GM19372 (cell line): ENCODE data around the gene VPS37C.
"Not testable (repeated sequence)": the region's sequence is repeated elsewhere in the genome, so short reads cannot be mapped to it uniquely, and the experiment has no call there.

Source experiments
- ATAC-seq: cut with Tn5 transposase; IDR thresholded peaks from one replicate; pipeline ENCODE4 v1.9.1; 2021; ENCODE audit warnings: mild to moderate bottlenecking, low read depth, moderate library complexity; ENCODE audit not compliant: unreplicated experiment

VPS37C gene

DNA sequence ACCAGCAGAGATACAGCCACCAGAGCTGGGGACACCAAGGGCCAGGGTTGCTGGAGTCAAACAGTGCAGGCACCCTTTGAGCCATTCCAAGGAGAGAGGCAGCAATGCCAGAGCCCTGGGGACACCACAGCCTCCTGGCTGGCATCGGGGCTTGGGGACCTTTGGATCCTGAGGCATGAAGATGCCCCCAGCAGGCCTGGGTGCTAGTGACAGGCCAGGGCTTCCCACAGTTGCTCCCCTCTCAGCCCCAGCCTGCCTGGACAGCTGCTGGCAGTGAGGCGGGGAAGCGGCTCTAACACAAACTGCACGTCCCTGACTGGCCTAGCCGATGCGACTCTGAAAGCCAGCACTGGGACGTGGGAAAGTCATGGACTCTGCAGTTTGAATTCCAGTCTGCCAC, 56.3 kb downstream of the VPS37C start:
- ATAC-seq: no peak

DNA sequence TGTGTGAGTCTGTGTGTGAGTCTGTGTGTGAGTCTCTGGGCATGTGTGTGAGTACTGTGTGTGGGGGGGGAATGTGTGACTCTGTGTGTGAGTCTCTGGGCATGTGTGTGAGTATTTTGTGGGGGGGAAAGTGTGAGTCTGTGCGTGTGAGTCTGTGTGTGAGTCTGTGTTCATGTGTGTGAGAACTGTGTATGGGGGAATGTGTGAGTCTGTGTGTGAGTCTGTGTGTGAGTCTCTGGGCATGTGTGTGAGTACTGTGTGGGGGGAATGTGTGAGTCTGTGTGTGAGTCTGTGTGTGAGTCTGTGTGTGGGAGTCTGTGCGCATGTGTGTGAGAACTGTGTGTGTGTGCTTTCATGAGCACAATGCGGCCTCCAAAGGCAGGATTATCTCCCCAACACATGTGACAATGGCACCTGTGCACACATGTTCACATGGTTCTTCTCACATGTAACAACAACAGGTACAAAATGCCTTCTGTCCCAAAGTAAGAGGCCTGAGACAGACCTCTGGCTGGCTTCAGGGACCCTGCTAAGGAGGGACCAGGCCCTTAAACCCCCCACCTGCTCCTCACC, 57.3 kb downstream of the VPS37C start:
- ATAC-seq: no peak

- ATAC-seq: no peak
Observed at GRCh38 chr11:61102667-61103571, 58.3 kb downstream of the VPS37C start.

DNA sequence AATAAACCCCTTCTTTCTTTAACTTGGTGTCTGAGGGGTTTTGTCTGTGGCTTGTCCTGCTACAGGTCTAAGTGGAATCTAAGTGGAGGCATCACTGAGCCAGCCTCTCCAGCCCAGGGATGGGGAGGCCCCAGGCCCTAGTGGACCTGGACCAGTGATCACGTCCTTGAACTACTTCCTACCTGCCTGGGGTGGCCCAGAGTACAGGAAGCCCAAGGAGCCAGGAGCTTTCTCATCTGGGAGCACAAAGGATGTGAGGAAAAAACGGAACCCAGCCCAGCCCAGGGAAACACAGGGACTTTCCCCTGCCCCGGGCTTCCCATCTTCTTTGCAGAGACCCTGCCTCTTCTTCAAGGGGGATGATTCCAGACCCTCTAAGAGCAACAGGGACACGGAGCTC, 62.4 kb downstream of the VPS37C start:
- ATAC-seq: no peak

DNA sequence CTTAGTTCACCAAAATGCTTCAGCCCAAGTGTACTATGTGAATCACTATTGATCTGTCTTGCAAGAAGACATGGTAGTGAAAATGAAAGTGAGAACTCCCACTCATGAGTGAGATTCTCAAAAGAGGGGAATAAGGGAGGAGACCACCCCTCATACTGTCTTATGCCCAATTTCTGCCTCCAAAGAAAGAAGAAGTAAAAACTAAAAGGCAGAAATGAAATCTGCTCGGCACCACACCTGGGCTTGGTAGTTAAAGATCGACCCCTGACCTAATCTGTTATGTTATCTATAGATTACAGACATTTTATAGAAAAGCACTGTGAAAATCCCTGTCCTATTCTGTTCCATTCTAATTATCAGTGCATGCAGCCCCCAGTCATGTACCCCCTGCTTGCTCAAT, 63.0 kb downstream of the VPS37C start:
- not testable (repeated sequence) for ATAC-seq

GRCh38 chr11:61095021-61095420, 66.2 kb downstream of the VPS37C start:
- ATAC-seq: no peak

GRCh38 chr11:61094167-61094566, 67.1 kb downstream of the VPS37C start:
- not testable (repeated sequence) for ATAC-seq

GRCh38 chr11:61092908-61093763, 68.1 kb downstream of the VPS37C start:
- ATAC-seq: no peak

DNA sequence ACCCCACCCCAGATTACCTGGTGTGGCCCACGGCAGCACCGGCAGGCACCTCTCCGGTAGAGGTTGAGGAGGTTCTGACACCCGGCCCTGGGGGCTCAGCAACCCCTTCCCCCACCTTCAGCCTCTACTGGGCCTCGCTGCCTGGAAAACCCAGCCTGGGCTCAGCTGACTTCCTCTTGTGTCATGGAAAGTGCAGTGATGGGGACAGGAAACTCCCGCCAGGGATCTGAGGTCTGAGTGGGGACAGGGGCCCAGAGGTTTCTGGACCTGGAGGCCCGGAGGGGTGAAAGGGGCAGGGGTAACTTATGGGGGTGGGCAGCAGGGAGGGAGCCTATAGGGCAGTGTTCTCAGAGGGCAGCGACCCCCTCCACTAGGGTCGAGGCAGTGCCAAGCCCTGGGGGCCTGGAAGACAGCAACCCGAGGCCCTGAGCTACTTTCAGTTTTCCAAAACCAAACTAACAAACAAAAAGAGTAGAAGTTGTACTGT, 68.9 kb downstream of the VPS37C start:
- no peak for ATAC-seq

DNA sequence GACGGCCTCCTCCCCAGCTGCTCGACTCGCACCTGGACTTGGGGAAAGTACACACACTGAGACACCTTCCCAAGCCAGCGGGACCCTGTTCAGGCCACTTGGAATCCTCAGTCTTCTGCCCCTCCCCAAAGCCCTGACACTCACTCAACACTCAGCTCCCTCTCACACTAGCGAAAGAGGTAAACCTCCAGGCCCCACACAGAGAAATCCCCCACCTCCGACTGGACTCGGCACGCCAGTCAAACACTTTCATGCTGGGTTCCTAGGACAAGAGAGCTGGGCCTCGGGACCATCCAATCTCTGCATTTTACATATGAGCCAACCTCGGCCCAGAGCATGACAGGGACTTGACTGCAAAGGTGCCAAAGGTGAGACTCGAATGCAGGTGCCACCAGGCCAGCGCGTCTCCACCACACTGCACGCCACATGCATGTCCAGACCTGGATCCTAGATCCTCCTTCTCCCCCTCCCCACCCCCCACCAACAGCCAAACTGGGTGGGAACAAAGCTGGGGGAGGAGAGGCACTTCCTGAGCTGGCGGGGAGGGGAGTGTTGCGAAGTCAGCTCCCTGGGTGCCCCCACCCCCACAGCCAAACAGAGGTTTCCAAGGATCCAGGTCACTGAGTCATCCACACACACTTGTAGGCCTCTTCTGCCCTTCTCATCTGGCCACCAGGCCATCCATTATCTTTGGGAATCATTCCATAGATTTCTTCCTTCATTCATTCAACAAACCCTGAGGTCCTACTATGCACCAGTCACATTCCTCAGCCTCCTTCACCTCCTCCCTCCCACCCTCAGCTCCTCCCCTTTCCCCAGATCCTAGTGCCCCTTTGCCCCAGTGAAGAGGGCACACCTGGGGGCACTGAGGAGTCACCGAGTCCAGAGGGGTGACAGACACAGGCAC, 69.6 kb downstream of the VPS37C start:
- ATAC-seq: no peak

- ATAC-seq: no peak
Observed at GRCh38 chr11:61090982-61091372, 70.2 kb downstream of the VPS37C start.

DNA sequence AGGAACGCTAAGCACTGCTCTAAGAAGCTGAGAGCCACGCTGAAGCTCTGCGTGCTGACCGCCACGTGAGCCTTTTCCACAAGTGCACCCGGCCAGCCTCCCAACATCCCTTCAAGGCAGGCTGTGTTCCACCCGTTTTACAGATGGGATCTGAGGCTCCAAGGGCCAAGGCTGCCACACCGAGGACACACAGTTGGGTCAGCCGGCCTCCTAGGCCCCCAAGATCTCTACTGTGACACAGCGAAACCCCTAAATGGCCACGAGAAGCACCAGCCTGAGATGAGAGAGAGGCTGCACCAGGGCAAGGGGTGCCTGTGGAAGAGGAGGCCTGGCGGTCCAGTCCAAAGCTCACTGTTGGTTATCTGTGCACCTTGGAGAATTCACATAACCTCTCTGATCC, 70.7 kb downstream of the VPS37C start:
- ATAC-seq: no peak

- no peak for ATAC-seq
Observed at GRCh38 chr11:61089806-61090491, 71.3 kb downstream of the VPS37C start.

GRCh38 chr11:61087426-61088119, 73.7 kb downstream of the VPS37C start:
- no peak for ATAC-seq

DNA sequence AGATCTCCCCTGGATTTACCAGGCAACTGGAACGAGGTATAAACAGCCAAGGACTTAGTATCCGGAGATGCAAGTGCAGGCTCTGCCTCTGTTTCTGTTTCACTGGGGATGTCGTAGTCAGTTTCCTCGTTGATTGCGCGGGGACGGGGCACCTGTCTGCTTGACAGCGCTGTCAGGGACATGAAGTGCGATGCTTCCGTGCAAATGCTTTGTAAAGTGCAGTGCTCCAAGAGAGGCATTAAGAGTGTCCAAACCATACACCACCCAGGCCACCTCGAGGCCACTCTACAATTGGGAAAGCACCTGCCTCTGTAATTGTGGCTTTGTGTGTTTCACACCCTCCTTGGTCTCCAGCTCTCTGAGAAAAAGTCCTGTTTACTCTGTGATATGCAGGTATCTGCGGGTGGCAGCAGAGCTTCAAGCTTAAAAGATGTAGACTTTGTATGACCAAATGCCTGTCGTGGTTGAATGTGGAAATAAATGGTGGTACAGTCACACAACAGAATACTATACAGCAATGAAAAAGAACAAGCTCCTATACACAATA, 77.6 kb downstream of the VPS37C start:
- ATAC-seq: no peak

GRCh38 chr11:61082931-61083531, 78.2 kb downstream of the VPS37C start:
- ATAC-seq: no peak

DNA sequence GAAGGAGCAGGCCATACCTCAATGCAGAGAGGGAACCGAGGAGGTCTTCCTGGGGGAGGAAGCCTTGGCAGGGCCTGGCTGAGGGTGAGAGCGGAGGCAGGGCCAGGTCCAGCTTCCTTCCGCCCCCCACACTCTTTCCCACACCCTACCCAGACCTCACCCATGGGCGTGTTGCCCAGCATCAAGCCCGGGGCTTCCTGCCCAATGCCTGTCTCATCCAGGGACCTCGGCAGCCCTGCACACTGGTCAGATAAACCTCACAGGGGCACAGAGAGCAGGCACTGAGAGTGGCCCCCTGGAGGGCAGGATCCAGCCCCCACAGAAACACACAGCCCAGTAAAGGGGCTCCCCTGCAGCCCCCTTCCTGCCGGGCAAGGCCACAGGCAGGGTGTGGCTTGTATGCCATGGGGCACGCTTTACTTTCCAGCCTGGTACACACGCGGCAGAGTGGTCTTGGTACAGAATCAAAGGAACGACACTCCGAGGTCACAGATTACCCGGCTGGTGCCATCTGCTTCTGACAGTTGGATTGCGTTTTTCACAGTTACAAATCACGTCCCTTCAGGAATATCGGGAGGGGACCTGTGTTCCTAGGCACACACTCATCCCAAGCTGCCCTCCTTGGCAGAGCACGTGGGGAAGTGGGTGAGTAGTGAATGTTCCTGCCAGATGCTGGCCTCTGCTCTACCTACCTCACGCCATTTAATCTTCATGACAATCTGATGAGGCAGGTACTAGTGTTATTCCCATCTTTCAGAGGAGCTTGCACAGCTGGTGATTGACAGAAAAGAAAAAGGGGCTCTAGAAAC, 79.0 kb downstream of the VPS37C start:
- ATAC-seq: no peak
